Tibial nerve (tissue), 3 donors: ENCODE results near the gene FRAS1.
"Not testable (repeated sequence)": the region's sequence is repeated elsewhere in the genome, so short reads cannot be mapped to it uniquely, and the experiment has no call there.

Experiments
- EP300 ChIP-seq, 2 donors: sonication (generic); formaldehyde crosslinking; IDR thresholded peaks; one replicate each; pipeline ENCODE4 v1.6.1; 2017; ENCODE audit warnings: antibody characterized with exemption in 2 of 2, mild to moderate bottlenecking in 1 of 2
- POLR2A ChIP-seq, 2 donors: fragments of 450-650 bp; IDR thresholded peaks; one replicate each; pipeline ENCODE4 v1.6.1; 2017; ENCODE audit warnings: antibody characterized with exemption in 2 of 2, mild to moderate bottlenecking in 2 of 2, moderate library complexity in 2 of 2

GRCh38 chr4:78547899-78548298, 490.8 kb downstream of the FRAS1 start:
- not testable (repeated sequence) for TF ChIP-seq POLR2A, EP300 (IDR thresholded peaks at IDR 0.05)
